ENCODE results near the gene TXNRD2. TPM values are rescaled to one million over a fixed set of nuclear protein-coding genes. Genes with fewer than 3 reads are reported as not detected.

Gene TXNRD2
- total and polyA plus RNA-seq, 2 donors (not counting 1 experiment from before 2014, with no cell fraction given): 24.8 to 36.2 TPM

- Mint-ChIP-seq H3K4me3 (no peak overlapping the region), H3K9me3 (ENCODE audit: insufficient read depth) (no peaks in the 10 kb centered on the region), H3K4me1 (peaks cover 16% of the 10 kb centered on the region), H3K27ac (no peak overlapping the region), H3K27me3 (no peaks in the 10 kb centered on the region)
- Histone ChIP-seq H3K9me3 (ENCODE audit: control extremely low read depth in 1 of 3, control insufficient read depth in 2 of 3, insufficient read depth in 1 of 3, low read length in 2 of 3) (no peaks in the 10 kb centered on the region), H2AFZ (ENCODE audit: insufficient read depth, low read depth, low read length, poor library complexity, severe bottlenecking) (no peak overlapping the region), H3K27me3 (replicated peaks in 1 of 4; ENCODE audit: control extremely low read depth in 1 of 4, control insufficient read depth in 3 of 4, insufficient read depth in 4 of 4, low read length in 3 of 4) (no peaks in the 10 kb centered on the region), H3K27ac (ENCODE audit: low read length in 2 of 2) (no peak overlapping the region), H3K4me3 (ENCODE audit: control extremely low read depth in 1 of 5, extremely low read depth in 1 of 5, insufficient read depth in 1 of 5, low read depth in 2 of 5, low read length in 4 of 5) (no peak overlapping the region), H3K9ac (ENCODE audit: low read length) (no peak overlapping the region), H4K20me1 (ENCODE audit: control insufficient read depth, insufficient read depth, low read length, poor library complexity, severe bottlenecking) (no peaks in the 10 kb centered on the region), H3K4me1 (ENCODE audit: control insufficient read depth in 2 of 2, insufficient read depth in 2 of 2, low read length in 2 of 2) (peaks cover 14 to 19% of the 10 kb centered on the region in 2 donors), H3K36me3 (replicated peaks in 1 of 2; ENCODE audit: control extremely low read depth in 1 of 2, control insufficient read depth in 1 of 2, extremely low read depth in 1 of 2, insufficient read depth in 2 of 2, low read length in 1 of 2) (no peaks in the 10 kb centered on the region), H3K79me2 (ENCODE audit: control insufficient read depth, insufficient read depth, low read length) (no peaks in the 10 kb centered on the region), H3K4me2 (replicated peaks; ENCODE audit: low read depth, low read length, poor library complexity, severe bottlenecking) (no peak overlapping the region)
- DNase-seq (no peak), ATAC-seq (ENCODE audit: low read depth) (no peak)
- ChIA-PET POLR2A (no interaction called here), CTCF (interaction anchor here (1.7 kb wide), 1 partner anchor 25 kb away, joined by 7 read pairs; no protein-coding TSS in a partner anchor)
- intact Hi-C loops (cut with micrococcal nuclease): no loop called here
- 91% methylated on average over 26 of the region's 26 CpGs for WGBS (ENCODE audit: insufficient coverage)
- TF ChIP-seq CTCF (IDR thresholded peaks at IDR 0.05): no peak
- TF ChIP-seq EZH2 (IDR thresholded peaks at IDR 0.05; ENCODE audit: borderline replicate concordance, insufficient read depth, low read depth, low read length, poor library complexity, severe bottlenecking): no peak
These were observed 56.5 kb downstream of the TXNRD2 start for GRCh38 chr22:19884954-19885751.
